ENCODE data around the gene CYP1A2.
A peak's percentile ranks its signal among the peaks of the same experiment; 100 is the strongest.
"Not testable (repeated sequence)": the region's sequence is repeated elsewhere in the genome, so short reads cannot be mapped to it uniquely, and the experiment has no call there.

CYP1A2 gene

GRCh38 chr15:74777769-74778598, 29.3 kb downstream of the CYP1A2 start:
- no peak for DNase-seq

GRCh38 chr15:74778599-74778970, 29.9 kb downstream of the CYP1A2 start:
- DNase-seq = no peak

- no peak for DNase-seq
Measured at GRCh38 chr15:74779162-74779648, 30.6 kb downstream of the CYP1A2 start.

- no peak for DNase-seq
Measured at GRCh38 chr15:74780523-74781430, 32.1 kb downstream of the CYP1A2 start.

GRCh38 chr15:74781431-74782258, 33.0 kb downstream of the CYP1A2 start, which contains the start of gene CSK:
Gene CSK, plus strand, starts transcription at chr15:74782080. Its CDS starts 16,218 bp downstream, at chr15:74798298.
- peak; percentile 45 to 77 (median 64) for DNase-seq

- DNase-seq = peak; percentile 31 to 64 (median 46)
Measured at GRCh38 chr15:74782259-74783071, 33.8 kb downstream of the CYP1A2 start.

- DNase-seq = no peak
Measured at GRCh38 chr15:74783072-74783807, 34.6 kb downstream of the CYP1A2 start.

GRCh38 chr15:74783808-74784175, 35.1 kb downstream of the CYP1A2 start:
- no peak for DNase-seq

GRCh38 chr15:74784426-74785193, 36.0 kb downstream of the CYP1A2 start:
- DNase-seq = no peak

GRCh38 chr15:74785194-74786032, 36.8 kb downstream of the CYP1A2 start:
- DNase-seq = no peak

- not testable (repeated sequence) for DNase-seq
Measured at GRCh38 chr15:74786081-74786480, 37.4 kb downstream of the CYP1A2 start.

- no peak for DNase-seq
Measured at GRCh38 chr15:74786551-74787165, 38.0 kb downstream of the CYP1A2 start.

GRCh38 chr15:74787251-74788041, 38.8 kb downstream of the CYP1A2 start:
- peak; percentile 67 to 78 (median 75) for DNase-seq

- no peak for DNase-seq
Measured at GRCh38 chr15:74788042-74788682, 39.5 kb downstream of the CYP1A2 start.

- peak in 2 of 4 experiments; percentile 24 to 39 for DNase-seq
Measured at GRCh38 chr15:74788683-74789151, 40.1 kb downstream of the CYP1A2 start.

- DNase-seq = peak in 1 of 4 experiments; percentile 26
Measured at GRCh38 chr15:74789171-74789631, 40.6 kb downstream of the CYP1A2 start.

- DNase-seq = no peak
Measured at GRCh38 chr15:74789741-74790079, 41.1 kb downstream of the CYP1A2 start.
